Eye (tissue), 1 donor: ENCODE data around the gene TMPRSS12.
"Not testable (repeated sequence)": the region's sequence is repeated elsewhere in the genome, so short reads cannot be mapped to it uniquely, and the experiment has no call there.

Experiments
- DNase-seq: peaks from one replicate; pipeline ENCODE4 v3.0.0-alpha.2; 2015

Gene TMPRSS12

DNA sequence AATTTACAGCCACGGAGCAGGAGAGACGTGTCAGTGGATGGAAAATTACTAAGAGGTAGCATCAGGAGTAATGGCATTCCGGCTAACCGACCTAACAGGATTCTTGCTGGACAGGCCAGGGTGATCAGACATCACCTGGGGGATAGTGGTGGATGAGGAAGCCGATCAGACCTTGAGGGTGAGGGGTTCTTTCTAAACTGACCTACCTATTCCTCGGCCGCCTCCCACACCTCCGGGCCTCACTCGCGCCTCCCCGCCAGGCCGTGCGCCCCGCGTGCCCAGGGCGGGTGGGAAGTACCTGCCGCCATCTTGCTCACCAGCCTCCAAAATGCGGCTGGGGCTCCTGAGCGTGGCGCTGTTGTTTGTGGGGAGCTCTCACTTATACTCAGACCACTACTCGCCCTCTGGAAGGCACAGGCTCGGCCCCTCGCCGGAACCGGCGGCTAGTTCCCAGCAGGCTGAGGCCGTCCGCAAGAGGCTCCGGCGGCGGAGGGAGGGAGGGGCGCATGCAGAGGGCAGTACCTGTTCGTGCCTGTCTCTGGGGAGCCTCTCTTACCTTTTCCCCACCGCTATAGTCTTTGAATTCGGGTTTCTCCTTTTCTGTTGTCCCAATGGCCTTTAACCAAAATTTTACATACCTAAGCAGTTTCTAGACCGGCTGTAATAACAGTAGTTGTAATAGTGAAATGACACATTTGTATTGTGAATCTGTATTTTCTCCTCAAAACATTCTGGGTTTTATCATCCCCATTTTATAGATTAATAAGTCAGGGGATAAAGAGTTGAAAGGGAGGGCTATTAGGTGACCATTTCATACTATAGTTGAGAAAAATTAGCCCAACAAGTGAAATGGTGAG, at the start of gene TMPRSS12:
TSS of gene TMPRSS12 (plus strand) at position 290 of the 857 bp plus-strand sequence. CDS start at position 329, 39 bp downstream.
- DNase-seq, result peak; percentile 27

DNA sequence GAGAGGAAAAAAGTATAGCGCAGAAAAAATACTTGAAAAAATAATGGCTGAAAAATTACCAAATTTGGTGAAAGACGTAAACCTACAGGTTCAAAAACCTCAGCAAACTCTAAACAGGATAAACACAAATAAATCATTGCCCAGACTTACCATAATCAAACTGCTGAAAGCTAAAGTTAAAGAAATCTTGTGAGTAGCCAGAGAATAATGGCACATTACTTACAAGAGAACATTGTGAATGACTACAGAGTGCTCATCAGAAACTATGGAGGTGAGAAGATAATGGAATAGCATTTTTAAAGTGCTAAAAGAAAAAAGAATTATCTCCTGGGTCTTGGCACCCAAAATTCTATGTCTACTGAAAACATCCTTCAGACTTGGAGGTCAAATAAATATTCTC, 42.8 kb upstream of the TMPRSS12 start:
- DNase-seq, result peak; percentile 2

- no peak for DNase-seq
Observed at GRCh38 chr12:50803230-50803875, 39.4 kb upstream of the TMPRSS12 start.

DNA sequence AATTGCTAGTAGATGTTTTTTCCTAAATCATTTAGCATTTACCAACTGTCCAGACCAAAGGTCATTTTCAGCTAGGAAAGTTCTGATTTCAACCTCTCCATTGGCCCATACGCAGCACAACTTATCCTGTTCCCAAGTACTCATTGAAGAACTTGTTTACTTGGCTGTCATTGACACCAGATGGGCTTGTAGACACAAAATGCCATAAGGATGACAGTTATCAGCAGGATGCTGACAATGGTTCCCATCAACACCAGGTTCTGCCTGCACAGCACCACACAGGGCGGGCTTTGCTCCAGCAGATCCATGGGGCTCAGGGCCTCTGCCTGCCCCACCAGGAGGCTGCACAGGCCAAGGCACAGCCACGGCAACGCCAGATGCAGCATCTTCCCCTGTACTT, 36.5 kb upstream of the TMPRSS12 start:
- no peak for DNase-seq

DNA sequence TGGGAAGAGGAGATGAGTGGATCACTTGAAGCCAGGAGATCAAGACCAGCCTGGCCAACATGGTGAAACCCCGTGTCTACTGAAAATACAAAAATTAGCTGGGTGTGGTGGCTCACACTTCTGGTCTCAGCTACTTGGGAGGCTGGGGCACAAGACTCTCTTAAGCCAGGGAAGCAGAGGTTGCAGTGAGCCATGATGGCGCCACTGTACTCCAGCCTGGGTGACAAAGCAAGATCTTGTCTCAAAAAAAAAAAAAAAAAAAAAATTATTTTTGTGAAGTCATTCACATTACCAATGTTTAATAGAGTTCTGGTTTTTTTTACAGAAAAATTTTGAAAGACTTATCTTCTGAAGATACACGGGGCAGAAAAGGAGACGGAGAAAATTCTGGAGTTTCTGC, 33.6 kb upstream of the TMPRSS12 start:
- not testable (repeated sequence) for DNase-seq

DNA sequence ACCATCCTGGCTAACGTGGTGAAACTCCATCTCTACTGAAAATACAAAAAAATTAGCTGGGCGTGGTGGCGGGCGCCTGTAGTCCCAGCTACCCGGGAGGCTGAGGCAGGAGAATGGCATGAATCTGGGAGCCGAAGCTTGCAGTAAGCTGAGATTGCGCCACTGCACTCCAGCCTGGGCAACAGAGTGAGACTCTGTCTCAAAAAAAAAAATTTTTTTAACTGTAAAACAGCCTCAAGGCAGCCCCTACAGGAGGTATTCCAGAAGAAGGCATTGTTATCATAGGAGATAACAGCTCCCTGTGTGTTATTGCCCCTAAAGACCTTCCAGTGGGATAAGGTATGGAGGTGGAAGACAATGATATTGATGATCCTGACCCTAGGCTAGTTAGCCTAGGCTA, 27.8 kb upstream of the TMPRSS12 start:
- DNase-seq, result not testable (repeated sequence)

DNA sequence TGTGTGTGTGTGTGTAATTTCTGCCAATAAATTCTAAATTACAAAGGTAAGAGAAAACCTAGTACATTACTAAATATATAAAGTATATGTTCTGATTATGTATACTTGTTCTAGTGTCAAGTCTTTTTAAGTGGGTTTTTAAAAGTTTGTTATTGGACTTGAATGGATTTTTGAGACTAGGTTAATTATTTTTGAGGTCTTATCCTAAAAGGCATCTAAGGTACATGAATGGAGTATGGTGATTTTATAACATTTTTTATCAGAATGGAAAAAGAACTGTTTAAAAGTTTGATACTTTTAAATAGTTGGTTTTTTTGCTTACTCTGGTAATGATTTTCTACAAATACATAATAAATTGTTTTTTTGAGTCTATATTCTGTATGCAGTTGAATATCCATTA, 22.5 kb upstream of the TMPRSS12 start:
- no peak for DNase-seq

DNA sequence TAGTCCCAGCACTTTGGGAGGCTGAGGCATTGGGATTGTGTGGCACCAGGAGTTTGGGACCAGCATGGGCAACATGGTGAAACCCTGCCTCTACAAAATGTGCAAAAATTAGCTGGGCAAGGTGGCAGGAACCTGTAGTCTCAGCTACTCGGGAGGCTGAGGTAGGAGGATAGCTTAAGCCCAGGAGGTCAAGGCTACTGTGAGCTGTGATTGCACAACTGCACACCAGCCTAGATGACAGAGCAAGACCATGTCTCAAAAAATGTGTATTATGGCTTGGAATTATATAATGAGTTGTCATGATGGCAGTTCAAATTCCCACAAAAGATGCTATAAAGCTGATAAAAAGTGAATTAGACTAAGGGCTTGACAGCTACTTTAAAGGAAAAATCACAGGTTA, 20.6 kb upstream of the TMPRSS12 start:
- no peak for DNase-seq

- not testable (repeated sequence) for DNase-seq
Observed at GRCh38 chr12:50823724-50824123, 19.0 kb upstream of the TMPRSS12 start.

- DNase-seq, result no peak
Observed at GRCh38 chr12:50824914-50825313, 17.8 kb upstream of the TMPRSS12 start.

DNA sequence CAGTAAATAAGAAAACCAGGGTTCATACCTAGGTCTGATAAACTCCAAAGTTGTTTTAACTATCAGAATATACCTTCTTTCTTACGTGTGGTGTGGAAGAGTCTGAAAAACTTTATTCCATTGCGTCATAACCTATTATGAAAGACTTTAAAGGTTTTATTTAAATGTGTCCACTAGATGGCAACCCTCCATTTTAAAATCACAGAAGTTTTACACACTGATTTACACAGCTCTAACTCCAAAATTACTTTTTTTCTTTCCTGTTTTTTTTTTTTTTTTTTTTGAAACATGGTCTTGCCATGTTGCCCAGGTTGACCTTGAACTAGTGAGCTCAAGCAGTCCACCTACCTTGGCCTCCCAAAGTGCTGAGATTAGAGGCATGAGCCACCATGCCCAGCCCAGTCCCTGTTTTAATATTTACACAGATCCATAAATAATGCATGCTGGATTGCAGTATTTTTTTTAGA, 17.3 kb upstream of the TMPRSS12 start:
- peak; percentile 81 for DNase-seq

- no peak for DNase-seq
Observed at GRCh38 chr12:50828121-50828520, 14.6 kb upstream of the TMPRSS12 start.

GRCh38 chr12:50828886-50829285, 13.8 kb upstream of the TMPRSS12 start:
- DNase-seq, result no peak

DNA sequence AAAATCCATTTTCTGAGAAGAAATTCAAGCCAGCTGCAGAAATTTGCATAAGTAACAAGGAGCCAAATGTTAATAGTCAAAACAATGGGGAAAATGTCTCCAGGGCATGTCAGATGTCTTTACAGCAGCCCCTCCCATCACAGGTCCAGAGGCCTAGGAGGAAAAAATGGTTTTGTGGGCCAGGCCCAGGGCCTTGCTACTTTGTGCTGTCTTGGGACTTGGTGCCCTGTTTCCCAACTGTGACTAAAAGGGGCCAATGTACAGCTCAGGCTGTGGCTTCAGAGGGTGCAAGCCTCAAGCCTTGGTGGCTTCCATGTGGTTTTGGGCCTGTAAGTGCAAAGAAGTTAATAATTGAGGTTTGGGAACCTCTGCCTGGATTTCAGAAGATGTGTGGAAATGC, 8.9 kb upstream of the TMPRSS12 start:
- not testable (repeated sequence) for DNase-seq

GRCh38 chr12:50839042-50839441, 3.7 kb upstream of the TMPRSS12 start:
- no peak for DNase-seq

GRCh38 chr12:50840809-50841487, 1.8 kb upstream of the TMPRSS12 start:
- no peak for DNase-seq

DNA sequence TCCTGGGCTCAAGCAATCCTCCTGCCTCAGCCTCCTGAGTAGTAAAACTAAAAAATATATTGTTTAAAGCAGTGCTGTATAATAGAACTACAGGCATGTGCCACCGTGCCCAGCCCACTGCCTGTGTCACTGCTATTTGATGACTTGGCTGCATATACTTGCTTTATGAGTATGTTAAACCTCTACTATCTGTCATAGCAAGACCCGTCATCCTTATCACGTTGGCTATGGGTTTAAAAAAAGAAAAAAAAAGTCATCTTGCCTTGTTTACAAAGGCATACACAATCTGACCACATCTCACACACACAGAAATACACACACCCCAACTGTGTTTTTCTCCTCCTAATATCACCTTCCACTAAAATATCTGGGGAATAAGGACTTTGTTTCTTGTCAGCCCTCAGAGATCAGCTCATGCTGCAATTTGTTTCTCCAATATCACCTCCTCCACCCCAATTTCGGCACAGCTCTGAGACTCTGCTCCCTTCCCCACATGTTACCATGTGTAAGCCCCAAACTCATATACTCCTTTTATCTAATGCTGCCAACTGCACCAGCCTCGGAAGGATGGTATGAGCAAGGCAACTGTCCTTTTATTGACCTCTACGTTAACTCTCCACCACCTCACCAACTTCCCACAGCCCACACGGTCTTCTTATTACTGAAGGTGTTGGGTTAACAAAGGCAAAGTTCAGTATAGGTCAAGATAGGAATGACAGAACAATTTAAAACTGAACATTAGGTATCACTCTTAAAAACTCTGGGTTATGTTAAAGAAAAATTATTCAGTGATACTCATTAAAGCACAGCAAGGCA, 802 bp upstream of the TMPRSS12 start:
- no peak for DNase-seq

GRCh38 chr12:50845021-50845647, 2.4 kb downstream of the TMPRSS12 start:
- DNase-seq, result no peak

- DNase-seq, result no peak
Observed at GRCh38 chr12:50848963-50849362, 6.2 kb downstream of the TMPRSS12 start.

DNA sequence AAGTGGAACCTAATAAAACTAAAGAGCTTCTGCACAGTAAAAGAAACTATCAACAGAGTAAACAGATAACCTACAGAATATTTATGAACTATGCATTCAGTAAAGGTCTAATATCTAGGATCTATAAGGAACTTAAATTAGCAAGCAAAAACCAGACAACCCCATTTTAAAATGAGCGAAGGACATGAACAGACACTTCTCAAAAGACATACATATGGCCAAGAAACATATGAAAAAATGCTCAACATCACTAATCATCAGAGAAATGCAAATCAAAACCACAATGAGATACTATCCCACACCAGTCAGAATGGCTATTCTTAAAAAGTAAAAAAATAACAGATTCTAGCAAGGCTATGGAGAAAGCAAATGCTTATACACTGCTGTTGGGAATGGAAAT, 12.5 kb downstream of the TMPRSS12 start:
- DNase-seq, result not testable (repeated sequence)

GRCh38 chr12:50855679-50856078, 13.0 kb downstream of the TMPRSS12 start:
- not testable (repeated sequence) for DNase-seq
